Dedifferentiated amniotic fluid mesenchymal stem cell (primary cell): ENCODE data around the gene ABI3BP.

Experiments used
- DNase-seq: peaks from one replicate; pipeline ENCODE4 v3.0.0-alpha.2; 2016; ENCODE audit errors: extremely low spot score

Gene ABI3BP

GRCh38 chr3:100984308-100984707, 8.9 kb downstream of the ABI3BP start:
- DNase-seq: no peak

DNA sequence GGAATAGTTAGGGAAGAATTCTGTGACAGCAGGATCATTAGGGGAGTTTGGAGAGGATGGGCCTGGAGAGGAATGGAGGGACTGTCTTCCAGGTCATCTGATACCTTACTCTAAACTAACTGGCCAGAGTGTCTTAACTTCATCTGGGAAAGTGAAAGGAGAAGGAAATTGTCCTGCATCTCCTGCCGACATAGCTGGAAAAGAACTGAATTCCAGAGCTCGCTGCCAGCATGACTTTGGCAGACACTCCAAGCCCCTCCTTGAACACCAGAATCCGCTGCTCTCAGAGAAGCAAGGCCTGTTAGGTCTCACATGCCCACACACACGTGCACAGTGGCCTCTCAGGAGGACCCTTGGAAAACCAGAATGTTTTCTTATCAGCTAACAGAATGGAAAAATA, 10.5 kb downstream of the ABI3BP start:
- DNase-seq: peak; percentile 52

- no peak for DNase-seq
Measured at GRCh38 chr3:100981164-100981911, 11.9 kb downstream of the ABI3BP start.

- DNase-seq: no peak
Measured at GRCh38 chr3:100978011-100978659, 15.1 kb downstream of the ABI3BP start.

DNA sequence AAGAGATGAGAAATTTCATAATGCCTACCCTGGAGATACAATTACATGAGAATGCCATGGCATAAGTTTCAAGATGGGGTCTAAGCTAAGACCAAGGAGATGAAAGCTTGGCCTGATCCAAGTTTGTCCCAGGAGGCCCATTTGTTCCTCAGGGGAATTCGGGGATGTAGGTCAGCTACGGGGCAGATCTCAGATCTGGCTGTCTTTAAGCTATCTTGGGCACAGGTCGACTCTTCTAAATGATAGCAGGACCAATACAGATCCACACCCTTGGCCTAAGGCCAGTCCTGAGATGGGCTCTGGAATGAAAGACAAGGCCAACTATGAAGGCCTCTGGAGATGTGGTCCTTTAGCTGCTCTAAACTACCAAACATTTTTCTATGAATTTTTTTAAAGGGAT, 16.6 kb downstream of the ABI3BP start:
- DNase-seq: no peak

- no peak for DNase-seq
Measured at GRCh38 chr3:100975714-100976113, 17.5 kb downstream of the ABI3BP start.

DNA sequence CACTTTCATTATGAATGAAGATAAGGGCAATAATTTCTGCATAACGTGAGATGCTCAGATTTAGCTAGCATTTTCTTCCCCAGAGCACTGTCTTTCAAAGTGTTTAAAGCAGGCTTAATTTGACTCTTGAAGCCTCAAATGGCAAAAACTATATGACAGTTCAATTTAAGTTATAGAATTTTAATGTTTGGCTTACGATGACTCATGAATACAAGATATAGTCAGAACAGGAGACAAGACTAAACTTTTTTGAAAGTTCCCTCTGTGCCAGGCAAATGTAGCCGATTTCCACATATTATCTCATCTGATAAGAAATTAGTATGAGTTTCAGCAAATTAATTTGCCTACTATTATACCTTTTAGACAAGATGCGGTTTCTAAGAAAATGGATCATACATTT, 19.6 kb downstream of the ABI3BP start:
- DNase-seq: no peak

DNA sequence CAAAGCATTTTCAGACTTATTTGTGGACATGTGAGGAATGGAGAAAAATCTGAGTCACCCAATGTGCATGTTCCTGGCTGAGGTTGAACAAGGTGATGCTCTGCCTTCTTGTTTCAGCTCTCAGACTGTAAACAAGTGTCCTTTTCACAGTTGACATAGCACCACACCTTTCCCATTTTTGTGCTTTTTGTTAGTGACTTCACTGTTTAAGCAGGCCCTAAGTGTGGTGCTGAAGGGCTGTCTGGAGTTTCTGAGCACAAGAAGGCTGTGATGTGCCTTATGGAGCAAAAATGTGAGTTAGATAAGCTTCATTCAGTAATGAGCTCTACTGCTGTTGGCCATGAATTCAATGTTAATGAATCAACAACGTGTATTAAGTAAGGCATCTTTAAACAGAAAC, 20.4 kb downstream of the ABI3BP start:
- DNase-seq: no peak

DNA sequence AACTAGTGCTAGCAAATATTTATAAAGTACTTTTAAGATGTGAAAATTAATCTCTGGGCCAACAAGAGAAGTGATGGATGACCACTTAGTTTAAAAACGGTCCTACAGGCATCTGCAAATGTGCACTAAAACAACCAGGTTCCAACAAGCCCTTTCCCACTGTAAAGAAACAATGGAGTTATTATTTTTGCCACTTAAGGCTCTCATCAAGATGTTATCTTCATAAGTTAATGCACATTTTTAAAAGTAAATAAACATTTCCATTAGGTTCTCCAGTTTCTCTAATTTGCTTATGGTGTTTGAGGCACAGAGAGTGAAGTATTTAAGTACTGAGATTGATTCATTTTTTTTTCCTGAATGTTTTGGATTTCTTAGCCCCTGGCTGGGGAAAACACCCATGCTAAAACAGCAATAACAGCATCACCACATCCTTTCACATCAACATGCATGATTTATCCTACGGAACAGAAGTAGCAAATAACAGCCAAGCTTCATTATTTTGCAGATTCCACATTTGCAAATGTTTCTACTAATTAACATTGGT, 20.8 kb downstream of the ABI3BP start:
- no peak for DNase-seq

- DNase-seq: no peak
Measured at GRCh38 chr3:100971798-100972197, 21.4 kb downstream of the ABI3BP start.

DNA sequence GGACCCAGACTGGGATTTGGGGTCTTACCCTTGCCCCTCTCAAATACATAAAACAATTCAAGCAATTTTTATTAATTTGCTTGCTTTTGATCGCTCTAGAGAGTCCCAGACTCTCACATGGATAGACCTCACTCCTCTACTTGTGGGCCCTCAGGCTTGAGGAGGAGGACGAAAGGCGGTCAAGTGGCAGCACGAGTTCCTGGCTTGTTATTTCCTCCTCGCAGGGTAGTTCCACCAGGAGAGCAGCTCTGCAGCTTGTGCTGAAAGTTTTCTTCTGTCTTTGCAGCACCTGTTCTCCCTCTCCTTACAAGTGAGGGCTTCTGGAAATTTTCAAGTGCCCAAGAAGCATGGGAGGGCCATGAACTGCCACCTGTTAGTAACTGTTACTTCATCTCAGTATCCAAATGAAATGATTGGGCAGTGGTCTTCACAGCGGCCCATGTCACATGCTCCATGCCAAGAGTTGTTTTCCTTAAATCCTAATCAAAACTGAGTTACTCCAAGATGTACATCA, 22.7 kb downstream of the ABI3BP start:
- DNase-seq: no peak

- DNase-seq: no peak
Measured at GRCh38 chr3:100968932-100969906, 24.0 kb downstream of the ABI3BP start.

GRCh38 chr3:100966807-100967206, 26.4 kb downstream of the ABI3BP start:
- DNase-seq: no peak

GRCh38 chr3:100966049-100966491, 27.2 kb downstream of the ABI3BP start:
- DNase-seq: no peak

DNA sequence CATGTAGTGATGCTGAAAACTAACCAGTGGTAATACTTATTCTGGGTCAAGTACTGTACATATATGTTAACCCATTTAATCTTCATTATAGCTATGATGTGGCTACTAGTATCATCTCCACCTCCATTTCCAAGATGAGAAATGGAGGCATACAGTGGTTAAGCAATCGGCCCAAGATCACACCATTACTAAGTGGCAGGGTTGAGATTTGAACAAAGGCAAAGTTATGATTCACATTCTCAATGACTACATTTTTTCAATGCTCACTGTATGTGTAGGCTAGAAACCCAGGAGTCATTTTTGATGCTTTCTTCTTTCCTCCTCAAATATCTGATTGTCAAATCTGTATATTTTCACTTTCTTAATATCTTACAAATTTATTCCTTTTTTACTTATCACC, 30.2 kb downstream of the ABI3BP start:
- DNase-seq: no peak

- peak; percentile 46 for DNase-seq
Measured at GRCh38 chr3:100957261-100957986, 35.8 kb downstream of the ABI3BP start.

DNA sequence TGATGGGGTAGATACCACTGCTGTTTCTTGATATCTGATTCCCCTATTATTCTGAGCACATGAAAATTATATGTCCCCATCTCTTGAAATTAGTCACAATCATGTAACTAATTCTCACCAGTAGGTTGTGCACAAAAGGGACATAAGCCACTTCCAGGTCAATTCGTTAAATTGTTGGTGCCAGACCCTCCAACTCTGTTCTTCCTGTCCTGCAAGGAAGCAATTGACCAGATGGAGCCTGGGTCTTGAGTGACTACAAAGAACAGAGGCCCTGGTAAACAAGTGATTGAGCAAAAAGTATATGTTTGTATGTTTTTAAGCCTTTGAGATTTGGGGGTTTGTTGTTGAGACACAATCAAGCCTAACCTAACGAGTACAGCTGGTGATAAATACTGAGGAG, 36.9 kb downstream of the ABI3BP start:
- DNase-seq: no peak

- peak; percentile 91 for DNase-seq
Measured at GRCh38 chr3:100954990-100955389, 38.2 kb downstream of the ABI3BP start.

GRCh38 chr3:100954199-100954935, 38.9 kb downstream of the ABI3BP start:
- DNase-seq: no peak

DNA sequence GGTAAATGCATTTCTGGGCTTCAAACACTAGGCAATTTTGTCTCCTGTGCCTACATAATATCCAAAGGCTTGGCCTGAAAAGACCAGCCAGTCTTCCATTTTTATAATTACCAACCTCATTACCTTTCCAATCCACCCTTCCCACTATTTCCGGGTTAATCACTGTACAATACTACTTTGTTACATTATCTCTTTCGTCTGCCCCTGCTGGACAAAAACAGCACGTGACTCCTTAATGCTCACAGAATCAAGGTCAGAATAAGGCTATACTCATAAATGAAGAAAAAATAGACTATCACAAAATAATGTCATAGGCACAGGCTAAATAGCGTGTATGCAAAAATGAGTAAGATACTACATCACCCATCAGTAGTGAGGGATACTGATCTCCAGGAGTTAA, 40.1 kb downstream of the ABI3BP start:
- DNase-seq: no peak
